ENCODE data around the gene PCGF6.

GRCh38 chr10:103262229-103262628, 88.7 kb downstream of the PCGF6 start:
- no peak for TF ChIP-seq CTCF (IDR thresholded peaks at IDR 0.05)
- TF ChIP-seq POLR2AphosphoS5 (IDR thresholded peaks at IDR 0.05): no peak
- no peak for TF ChIP-seq POLR2A (IDR thresholded peaks at IDR 0.05; ENCODE audit: low read depth)
- TF ChIP-seq EP300 (IDR thresholded peaks at IDR 0.05): no peak
